ENCODE data around the gene PDE6B.
A peak's percentile ranks its signal among the peaks of the same experiment; 100 is the strongest.
"Not testable (repeated sequence)": the region's sequence is repeated elsewhere in the genome, so short reads cannot be mapped to it uniquely, and the experiment has no call there.

Gene PDE6B

DNA sequence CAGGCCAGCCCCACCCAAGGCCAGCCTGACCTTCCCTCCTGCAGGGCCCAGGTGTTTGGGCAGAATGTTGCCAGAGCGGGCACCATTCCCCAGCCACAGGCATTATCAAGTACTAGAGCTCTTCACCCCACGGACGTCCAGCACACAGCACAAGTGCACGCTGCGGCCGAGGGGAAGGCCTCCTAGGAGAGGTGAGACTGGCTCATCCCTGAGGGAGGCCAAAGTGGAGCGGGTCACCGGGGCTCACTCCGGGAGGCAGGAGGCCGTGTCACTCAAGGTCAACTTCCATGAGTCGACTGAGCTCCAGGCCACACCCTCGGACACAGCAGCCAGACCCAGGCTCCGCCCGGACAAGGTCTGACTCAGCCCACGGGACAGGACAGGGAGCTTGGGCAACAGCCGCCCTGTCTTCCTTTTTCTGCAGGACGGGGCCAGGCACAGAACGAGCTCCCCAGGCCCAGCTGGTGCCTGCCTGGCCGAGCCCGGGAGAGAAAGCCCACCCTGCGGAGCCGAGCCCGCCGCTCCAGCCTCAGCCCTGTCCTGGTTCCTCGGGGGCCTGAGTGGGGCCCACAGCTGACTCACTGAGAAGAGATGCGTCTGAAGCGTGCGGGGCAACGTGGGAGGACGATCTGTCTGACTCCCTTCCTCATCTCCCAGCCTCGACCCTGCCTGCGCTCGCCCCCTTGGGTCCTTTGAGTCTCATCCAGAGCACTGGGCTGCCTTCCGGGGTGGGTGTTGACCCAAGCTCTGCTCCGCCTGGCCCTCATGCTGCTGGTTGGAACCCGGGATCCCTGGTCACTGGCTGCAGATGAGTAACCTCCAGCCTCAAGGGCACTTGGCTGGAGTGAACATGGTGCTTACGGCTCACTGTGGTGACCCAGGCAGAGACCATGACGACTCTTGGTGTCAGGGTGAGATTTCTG lies 61.9 kb downstream of the PDE6B start:
- DNase-seq: peak; percentile 61

DNA sequence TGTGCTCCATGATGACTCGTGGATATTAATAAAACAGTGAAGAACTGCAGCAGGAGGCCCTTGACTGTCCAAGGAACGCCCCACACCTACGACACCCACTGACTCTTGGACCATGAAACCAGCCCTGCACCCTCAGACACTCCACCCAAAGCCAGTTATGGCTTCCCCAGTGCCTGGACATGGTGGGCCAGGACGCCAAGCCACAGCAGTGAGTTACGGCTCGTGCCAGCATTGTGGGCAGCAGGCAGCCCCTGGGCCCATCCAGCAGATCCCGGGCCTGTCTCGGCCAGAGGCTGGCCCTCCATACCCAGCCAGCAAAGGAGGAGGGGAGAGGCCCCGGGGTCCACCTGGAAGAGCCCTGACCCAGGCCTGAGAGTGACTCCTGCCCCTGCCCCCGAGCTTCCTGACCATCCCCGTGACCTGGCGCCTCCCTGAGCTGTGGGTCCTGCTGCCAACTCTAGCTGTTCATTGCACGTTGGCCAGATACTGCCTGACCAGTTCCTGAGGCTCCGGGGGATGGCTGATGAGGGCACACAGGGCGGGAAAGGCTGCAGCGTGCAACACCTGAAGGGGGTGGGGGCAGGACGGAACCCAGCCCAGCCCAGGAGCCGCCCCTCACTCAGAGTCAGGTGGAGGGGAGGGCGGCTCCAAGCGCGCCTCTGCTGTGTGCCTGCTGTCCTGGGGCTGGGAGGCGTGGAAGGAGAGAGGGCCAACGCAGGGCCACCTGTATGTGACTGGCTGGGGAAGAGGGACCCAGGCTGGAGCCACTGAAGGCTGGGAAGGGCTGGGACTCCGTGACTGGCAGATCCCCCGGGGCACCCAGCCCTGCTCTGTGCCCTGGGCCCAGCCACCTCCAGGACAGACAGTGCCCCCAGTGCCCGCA lies 62.8 kb downstream of the PDE6B start:
- DNase-seq: no peak

DNA sequence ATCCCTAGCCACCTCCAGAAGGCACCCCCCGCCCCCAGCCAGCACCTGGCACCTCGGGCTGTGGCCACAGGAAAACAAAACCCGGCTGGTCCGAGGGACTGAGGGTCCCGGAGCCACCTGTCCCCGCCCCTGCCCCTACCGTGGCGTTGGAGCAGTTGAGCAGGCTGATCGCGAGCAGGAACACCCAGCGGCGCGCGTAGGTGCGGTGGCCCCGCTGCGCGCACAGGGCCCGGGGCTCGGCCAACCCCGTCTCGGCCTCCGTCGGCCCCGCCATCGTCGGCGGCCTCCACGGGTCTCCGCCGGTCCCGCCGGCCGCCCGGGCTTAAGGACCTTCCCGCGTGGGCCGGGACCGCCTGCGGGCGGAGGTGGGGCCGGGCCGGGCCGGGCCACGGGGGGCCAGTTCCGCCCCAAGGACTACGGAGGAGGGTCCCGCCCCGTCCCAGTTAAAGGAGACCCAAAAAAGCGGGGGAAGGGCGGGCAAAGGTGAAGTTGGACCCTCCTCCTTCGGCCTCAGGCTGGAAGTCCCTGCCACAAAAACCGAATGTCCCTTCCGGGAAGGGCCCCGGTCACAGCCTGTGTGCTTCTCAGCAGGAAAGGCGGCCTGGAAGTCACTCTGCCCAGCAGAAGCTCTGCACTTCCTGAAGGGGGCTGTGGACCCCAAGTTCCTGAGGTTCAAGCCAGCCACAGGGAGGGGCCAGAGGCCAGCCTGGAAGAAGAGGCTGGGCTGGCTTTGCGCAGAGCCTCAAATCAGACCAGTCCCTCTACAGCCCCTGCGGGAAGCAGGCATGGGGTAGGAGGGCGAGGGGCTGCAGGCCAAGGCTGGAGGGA lies 63.7 kb downstream of the PDE6B start, which contains the start of gene SLC49A3:
SLC49A3 (minus strand) TSS at position 298 of the 828 bp plus-strand sequence; CDS start at position 274, 24 bp downstream.
- no peak for DNase-seq

DNA sequence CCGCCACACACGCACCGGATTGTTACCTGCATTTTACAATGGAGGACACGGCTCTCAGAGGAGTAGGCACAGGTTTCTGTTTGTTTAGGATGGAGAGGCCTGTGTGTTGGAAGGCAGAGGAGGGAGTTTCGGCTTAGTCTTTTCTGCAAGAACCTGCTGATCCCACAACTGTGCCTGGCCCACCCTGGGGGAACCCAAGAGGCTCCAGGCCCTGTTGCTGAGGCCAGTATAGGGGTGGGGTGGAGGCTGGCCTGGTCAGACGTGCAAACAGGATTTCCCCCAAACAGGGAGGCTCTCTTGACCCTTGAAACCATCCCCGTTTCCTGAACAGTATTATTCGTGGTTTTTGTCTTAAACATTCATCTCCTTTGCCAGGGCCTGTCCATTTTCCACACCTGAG lies 64.3 kb downstream of the PDE6B start:
- no peak for DNase-seq

DNA sequence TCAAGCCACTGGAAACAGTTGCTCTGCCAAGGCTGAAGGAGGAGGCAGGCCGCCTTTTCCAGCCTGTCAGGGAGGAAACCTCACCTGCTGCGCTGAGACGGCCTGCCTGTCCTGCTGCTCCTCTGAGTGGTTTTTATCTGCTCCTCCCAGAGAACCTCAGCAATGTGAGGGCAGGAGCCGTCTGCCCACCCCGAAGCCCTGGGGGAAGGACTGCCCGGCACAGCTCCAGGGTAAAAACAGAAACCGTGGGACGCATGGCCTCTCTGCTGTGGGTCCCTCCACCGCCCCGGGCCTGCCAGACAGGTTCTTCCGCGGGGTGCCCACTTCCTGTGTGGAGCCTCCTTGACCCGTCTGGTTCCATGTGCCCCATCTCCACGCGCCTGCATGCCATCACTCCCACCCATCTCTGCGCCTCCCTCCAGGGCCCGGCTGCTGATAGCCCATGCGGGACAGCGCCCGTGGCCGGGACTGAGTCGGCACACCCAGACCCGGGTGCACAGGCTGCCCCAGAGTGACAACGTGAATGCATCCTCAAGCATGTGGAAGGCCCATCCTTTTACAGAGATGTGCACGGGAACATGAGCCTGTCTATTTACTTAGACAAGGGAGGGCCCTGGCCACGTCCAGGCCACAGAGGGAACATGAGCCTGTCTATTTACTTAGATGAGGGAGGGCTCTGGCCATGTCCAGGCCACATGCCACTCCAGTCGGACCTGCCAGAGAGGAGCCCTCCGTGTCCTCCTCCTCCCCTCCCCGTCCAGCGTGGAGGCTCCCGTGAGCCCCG lies 67.6 kb downstream of the PDE6B start:
- DNase-seq: no peak

DNA sequence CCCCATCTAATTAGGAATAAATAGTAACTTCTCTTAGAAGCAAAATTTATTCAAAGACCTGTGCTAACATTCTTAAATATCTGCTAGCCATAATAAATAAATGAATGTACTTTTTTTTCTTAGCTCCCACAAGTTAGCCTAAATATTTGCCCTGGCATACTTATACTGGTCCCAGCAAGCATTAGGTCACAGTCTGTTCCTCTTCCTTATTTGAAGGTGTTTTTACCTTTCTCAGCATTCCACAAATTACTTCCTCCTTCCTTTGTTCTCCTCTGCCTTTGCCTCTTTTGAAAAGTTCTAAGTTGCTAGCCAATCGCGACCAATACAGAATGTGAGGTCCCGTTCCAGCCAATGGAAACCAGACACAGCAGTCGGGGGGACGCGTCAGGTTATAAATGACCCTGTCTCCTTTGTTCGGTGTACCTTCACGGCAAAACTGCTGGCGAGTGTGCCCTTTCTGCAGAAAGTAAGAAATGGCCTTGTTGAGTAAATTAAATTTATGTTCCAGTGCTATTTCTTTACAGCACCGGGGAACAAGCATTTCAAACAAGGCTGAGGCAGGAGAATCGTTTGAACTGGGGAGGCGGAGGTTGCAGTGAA lies 69.1 kb downstream of the PDE6B start:
- DNase-seq: not testable (repeated sequence)

DNA sequence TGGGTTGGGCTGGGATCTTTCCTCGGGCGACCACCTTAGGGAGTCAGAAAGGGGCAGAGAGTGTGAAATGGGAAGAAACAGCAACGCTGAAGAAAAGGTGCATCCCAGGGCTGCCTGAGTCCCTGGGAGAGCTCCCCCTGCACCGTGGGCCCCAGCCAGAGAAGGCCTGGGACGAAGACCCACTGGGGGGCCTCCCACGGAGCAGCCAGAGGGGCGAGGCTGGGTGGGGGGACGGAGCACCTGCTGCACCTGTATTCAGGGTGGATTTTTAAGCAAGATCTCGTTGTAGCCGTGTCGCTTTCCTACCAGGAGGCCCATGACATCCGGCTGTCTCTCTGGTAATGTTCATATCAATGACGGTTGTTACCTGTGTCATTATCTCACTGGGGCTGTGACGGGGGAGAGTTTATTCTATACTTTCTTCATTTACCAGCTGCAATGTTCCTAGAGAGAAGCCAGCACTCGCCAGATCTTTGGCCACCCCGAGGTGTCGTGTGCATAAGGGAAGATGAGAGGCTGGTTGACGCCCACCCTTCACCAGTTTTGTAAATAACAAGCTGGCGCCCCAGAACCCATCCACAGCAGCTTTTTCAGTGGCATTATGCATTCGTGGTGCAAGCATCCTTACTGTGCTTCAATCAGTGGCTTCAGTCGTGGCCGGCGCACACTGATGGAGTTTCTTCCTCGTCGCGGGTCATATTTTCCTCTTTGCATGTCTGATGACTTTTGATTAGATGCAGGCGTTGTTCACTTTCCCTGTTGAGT lies 74.6 kb downstream of the PDE6B start:
- DNase-seq: no peak

DNA sequence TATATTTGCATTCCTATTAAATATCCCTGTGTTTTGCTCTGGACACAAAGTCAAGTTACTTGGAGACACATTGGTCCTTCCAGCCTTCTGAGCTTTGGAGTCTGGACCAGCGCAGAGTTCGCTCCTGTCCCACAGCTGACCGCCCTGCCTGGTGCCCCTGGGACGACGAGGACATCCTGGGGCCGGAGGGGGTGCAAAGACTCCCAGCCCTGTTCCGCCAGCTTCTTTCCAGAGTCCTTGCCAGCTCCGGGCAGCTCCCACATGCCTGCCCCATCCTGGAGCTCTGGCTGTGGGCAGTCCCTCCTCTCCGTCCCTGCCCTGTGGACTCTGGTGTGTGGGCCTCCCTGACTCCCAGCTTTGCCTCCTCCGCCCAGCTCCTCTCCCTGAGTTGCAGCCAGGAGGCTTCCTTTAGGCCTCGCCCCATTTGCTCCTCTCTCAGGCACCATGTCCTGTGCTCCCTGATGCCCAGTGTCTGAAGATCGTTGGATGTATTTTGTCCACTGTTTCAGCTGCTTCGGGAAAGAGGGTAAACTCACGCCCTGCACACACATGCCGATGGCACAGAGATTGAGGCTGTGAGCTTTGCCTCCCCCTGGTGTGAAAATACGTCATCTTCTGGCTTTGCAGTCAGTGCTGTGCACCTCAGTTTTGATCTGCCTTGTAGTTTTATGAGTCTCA lies 75.4 kb downstream of the PDE6B start:
- no peak for DNase-seq

DNA sequence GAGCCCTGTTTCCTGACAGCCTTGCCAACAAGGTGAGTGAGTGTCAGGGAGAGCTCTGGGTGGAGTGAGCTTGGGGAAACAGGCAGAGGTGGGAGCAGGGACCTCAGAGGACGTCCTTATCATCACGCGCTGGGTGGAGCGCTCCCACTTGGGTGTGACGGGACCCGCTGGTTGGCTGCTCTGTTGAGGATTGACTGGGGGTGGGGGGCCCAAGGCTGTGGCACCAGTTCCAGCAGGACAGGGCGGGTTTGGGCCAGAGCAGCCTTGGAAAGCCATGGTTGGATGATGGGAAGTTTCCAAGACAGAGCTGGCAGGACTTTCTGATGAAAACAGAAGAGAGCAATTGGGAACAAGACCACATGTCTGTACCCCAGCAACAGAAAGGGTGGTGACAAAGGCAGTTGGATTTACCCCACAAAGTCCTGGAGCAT lies 77.3 kb downstream of the PDE6B start:
- no peak for DNase-seq

DNA sequence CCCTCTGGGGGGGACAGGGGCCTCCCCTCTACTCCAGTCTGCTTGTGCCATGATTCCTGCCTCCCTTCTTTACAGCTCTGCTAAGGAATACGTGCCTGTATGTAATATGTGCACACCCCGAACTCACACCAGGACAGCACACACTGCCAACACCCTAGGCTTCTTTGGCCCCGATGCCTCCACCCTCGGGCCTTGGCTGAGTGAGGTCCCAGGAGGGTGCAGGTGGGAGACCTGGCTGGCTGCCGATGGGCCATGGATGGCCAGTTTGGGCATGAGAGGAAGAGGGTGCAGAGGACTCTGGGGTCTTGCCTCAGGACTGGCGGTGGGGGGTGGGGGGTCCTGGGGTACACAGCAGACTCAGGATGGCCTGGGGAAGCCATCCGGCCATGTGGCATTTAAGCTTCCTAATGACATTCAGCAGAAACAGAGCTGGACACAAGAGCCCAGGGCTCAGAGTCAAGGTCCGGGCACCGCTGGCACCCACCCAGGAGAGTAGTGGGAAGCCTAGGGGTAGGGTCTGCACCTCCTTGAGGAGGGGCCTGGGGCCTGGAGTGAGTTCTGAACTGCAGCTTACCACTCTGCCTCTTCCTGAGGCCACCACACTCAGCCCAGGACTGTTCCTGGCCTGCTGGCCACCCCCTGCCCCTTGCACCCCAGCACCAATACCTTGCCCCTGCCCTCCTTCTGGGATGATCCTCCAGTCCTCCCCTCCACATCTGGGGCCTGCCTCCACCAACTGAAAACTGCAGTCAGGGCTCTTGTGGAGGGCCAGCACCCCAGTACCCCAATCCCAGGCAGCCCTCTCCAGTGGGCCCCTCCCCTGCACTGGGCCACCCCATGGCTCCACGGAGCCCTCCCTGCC lies 78.2 kb downstream of the PDE6B start:
- DNase-seq: no peak

DNA sequence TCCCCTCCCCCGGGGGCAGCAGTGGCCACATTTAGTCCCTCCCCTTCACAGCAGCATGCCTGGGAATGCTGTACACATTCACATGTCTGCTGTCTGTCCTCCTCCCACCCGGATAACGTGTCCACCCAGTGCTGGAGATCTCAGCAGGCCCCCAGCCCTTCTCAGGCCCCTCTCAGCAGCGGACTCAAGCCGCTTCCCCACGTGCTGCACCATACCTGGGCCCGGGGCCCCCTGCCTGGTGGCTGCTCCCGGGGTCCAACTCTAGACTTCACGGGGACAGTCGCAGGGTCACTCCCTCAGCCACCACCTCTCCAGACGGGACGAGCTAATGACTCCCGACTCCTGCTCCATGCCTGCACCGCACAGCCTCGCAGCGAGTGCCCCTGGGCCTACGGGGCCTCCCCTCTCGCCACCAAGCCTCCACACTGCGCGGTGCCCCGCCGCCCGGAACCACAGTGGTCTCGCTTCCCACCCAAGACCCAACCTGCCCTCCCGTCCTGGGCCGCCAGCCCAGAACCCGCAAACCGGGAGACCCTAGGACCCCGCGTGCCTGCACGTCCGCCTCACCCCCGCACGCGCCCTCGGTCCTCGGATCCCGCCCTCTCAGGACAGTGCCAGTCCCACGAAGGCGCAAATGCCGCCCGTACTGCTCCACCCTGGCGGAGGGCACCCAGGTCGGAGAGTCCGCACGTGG lies 79.0 kb downstream of the PDE6B start:
- no peak for DNase-seq

DNA sequence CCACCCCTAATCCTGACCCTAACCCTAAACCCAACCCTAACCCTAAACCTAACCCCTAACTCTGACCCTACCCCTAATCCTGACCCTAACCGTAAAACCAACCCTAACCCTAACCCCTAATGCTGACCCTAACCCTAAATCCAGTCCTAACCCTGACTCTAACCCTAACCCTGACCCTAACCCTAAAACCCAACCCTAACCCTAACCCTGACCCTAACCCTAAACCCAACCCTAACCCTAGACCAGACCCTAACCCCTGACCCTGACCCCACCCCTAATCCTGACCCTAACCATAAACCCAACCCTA lies 79.6 kb downstream of the PDE6B start:
- no peak for DNase-seq

DNA sequence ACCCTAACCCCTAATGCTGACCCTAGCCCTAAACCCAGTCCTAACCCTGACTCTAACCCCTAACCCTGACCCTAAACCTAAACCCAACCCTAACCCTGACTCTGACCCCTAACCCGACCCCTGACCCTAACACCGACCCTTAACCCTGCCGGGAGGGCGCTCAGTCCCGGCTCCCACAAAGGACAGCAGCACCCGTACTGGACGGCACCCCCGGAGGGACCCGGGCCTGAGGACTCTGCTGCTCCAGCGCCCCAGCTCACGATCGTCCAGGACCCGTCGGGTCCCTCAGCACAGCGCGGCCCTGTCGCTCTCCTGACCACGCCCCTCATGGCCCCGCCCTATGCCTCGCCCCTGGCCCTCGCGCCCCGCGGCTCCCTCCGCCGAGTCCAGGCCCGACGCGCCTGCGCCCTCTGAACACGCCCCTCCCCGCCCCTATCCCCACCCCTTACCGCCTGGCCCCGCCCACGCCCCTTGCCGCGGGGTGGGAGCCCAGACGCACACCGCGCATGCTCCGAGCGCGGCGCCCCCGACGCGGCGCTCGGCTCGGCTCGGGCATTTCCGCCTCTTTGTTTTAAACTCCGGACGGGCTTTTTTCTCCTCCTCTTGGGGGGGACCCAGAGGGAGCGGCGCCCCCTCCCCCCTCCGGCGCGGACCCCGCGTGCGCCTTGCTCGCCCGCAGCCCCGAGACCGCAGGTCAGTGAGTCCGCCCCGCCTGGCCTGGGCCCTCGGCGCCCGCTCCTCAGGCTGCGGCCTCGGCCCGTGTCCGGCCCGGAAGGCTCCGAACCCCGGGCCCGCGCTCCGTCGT lies 80.1 kb downstream of the PDE6B start, which contains the start of gene PCGF3:
PCGF3 (plus strand) TSS at position 555 of the 805 bp plus-strand sequence. CDS start 27,849 bp downstream, outside the sequence.
- DNase-seq: peak; percentile 94

DNA sequence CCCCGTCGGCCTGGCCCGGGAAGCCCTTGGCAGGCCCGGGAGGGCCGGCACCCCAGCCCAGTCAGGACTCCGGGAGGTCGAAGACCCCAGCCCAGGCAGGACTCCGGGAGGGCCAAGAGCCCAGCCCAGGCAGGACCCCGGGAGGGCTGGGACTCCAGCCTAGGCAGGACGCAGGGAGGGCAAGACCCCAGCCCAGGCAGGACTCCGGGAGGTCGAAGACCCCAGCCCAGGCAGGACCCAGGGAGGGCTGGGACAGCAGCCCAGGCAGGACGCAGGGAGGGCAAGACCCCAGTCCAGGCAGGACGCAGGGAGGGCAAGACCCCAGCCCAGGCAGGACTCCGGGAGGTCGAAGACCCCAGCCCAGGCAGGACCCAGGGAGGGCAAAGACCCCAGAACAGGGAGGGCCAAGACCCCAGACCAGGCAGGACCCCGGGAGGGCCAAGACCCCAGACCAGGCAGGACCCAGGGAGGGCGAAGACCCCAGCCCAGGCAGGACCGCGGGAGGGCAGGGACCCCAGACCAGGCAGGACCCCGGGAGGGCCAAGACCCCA lies 80.8 kb downstream of the PDE6B start:
- DNase-seq: not testable (repeated sequence)

DNA sequence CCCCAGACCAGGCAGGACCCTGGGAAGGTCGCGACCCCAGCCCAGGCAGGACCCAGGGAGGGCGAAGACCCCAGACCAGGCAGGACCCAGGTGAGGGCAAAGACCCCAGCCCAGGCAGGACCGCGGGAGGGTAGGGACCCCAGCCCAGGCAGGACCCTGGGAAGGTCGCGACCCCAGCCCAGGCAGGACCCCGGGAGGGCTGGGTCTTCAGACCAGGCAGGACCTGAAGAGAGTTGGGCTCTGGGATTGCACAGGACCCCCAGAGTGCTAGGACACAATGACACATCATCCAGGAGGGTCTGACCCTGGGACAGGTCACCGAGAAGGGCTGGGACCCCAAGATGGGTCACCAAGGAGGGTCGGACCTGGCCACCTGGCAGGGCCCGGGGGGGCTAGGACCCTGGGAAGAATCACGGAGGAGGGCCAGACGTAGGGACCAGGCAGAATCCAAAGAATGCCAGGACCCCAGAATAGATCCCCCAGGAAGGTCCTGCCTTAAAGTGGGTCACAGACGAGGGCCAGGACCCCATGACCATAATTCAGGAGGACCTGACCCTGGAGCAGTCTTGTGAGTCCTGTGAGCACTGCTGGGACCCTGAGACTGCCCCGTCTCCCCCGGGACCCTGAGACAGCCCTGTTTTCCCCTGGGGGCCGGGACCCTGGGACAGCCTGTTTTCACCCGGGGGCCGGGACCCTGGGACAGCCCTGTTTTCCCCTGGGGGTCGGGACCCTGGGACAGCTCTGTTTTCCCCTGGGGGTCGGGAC lies 81.6 kb downstream of the PDE6B start:
- no peak for DNase-seq

DNA sequence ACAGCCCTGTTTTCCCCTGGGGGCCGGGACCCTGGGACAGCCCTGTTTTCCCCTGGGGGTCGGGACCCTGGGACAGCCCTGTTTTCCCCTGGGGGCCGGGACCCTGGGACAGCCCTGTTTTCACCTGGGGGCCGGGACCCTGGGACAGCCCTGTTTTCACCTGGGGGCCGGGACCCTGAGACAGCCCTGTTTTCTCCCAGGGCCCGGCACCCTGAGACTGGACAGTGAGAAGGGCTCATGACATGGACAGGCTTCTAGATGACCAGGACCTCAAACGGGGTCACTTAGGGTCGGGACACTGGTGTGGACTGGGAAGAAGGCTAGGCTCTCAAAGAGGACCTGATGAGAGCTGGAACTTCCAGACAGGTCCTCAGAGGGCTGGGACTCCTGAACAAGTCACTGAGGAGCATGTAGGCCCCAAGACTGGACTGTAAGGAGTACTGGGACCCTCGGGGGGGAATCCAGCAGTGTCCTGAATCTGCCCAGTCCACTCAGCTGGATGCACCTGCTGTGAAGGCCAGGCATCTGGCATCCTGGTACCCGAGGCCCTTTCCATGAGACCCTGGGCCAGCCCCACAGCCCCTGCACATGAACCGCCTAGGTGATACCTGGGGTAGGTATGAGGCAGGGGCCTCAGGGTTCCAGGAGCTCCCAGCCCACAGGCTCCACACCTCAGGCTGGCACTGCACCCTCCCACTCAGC lies 82.7 kb downstream of the PDE6B start:
- no peak for DNase-seq

All from fibroblast of upper back skin (primary cell).